WTC11 (cell line): Measurements from ENCODE around the gene QSOX2. TPM values are rescaled to one million over a fixed set of nuclear protein-coding genes. Genes with fewer than 3 reads are reported as not detected.

Source experiments
- ATAC-seq: fragments of 200-7000 bp; cut with Tn5 transposase; 2 replicates; pipeline ENCODE4 v1.10.0; 2021; ENCODE audit warnings: mild to moderate bottlenecking, moderate library complexity
- CTCF ChIA-PET: fragments of 300-600 bp; sonication (Branson Sonifier 250); formaldehyde crosslinking; loops from one replicate; lab custom pipeline; 2021; ENCODE audit warnings: antibody characterized with exemption; lab: Charles Lee
- POLR2A ChIA-PET: fragments of 350-600 bp; sonication (Branson Sonifier 250); formaldehyde crosslinking; loops from one replicate; lab custom pipeline; 2021; ENCODE audit warnings: antibody characterized with exemption; lab: Charles Lee
- DNase-seq: peaks from one replicate; pipeline ENCODE4 v3.0.0; 2021; ENCODE audit warnings: low spot score
- H3K27ac Mint-ChIP-seq: 2 replicates; pipeline ENCODE4 v1.8.0; 2021; ENCODE audit warnings: mixed read lengths
- H3K27me3 Mint-ChIP-seq: 2 replicates; pipeline ENCODE4 v1.8.0; 2021; ENCODE audit warnings: low read depth, mild to moderate bottlenecking, moderate library complexity, mixed read lengths
- H3K36me3 Mint-ChIP-seq: 2 replicates; pipeline ENCODE4 v1.8.0; 2021; ENCODE audit warnings: mixed read lengths
- H3K4me1 Mint-ChIP-seq: 2 replicates; pipeline ENCODE4 v1.8.0; 2022; ENCODE audit warnings: mixed read lengths
- H3K4me3 Mint-ChIP-seq: 2 replicates; pipeline ENCODE4 v1.8.0; 2021; ENCODE audit warnings: mild to moderate bottlenecking, moderate library complexity, mixed read lengths
- H3K9me3 Mint-ChIP-seq: 2 replicates; pipeline ENCODE4 v1.8.0; 2021; ENCODE audit warnings: mixed read lengths
- ATF6 ChIP-seq: sonication (generic); formaldehyde crosslinking; IDR thresholded peaks from 2 replicates; pipeline ENCODE4 v1.8.1; 2023; ENCODE audit warnings: mild to moderate bottlenecking, missing genetic modification reagents
- CBFB ChIP-seq: sonication (generic); formaldehyde crosslinking; IDR thresholded peaks from 2 replicates; pipeline ENCODE4 v1.8.1; 2022; ENCODE audit warnings: mild to moderate bottlenecking, low read depth, missing genetic modification reagents
- CREB1 ChIP-seq: sonication (generic); formaldehyde crosslinking; IDR thresholded peaks from 2 replicates; pipeline ENCODE4 v1.8.0; 2023; ENCODE audit warnings: mild to moderate bottlenecking, missing genetic modification reagents
- CTCF ChIP-seq: fragments of 200-600 bp; IDR thresholded peaks from 2 replicates; pipeline ENCODE4 v1.8.0; 2022; ENCODE audit warnings: antibody characterized with exemption
- E2F5 ChIP-seq: sonication (generic); formaldehyde crosslinking; IDR thresholded peaks from 2 replicates; pipeline ENCODE4 v1.8.1; 2022; ENCODE audit warnings: mild to moderate bottlenecking, moderate library complexity, missing genetic modification reagents
- ETV6 ChIP-seq: sonication (generic); formaldehyde crosslinking; IDR thresholded peaks from 2 replicates; pipeline ENCODE4 v1.8.1; 2022; ENCODE audit warnings: mild to moderate bottlenecking, missing genetic modification reagents
- FOXK1 ChIP-seq: sonication (generic); formaldehyde crosslinking; IDR thresholded peaks from 2 replicates; pipeline ENCODE4 v1.8.0; 2022; ENCODE audit warnings: mild to moderate bottlenecking, moderate library complexity, missing genetic modification reagents
- JUN ChIP-seq: sonication (generic); formaldehyde crosslinking; IDR thresholded peaks from 2 replicates; pipeline ENCODE4 v1.8.0; 2023; ENCODE audit warnings: mild to moderate bottlenecking, missing genetic modification reagents
- MXD4 ChIP-seq: fragments of 250-450 bp; sonication (Bioruptor Pico); IDR thresholded peaks from 2 replicates; pipeline ENCODE4 v1.8.0; 2021; ENCODE audit warnings: mild to moderate bottlenecking, moderate library complexity, borderline replicate concordance
- NFYB ChIP-seq: sonication (generic); formaldehyde crosslinking; conservative IDR thresholded peaks from 2 replicates; pipeline ENCODE4 v1.8.0; 2022; ENCODE audit warnings: low read depth, missing genetic modification reagents
- NR3C1 ChIP-seq: sonication (generic); formaldehyde crosslinking; conservative IDR thresholded peaks from 2 replicates; pipeline ENCODE4 v1.8.1; 2023; ENCODE audit warnings: low read depth, mild to moderate bottlenecking, missing genetic modification reagents
- RELA ChIP-seq: sonication (generic); formaldehyde crosslinking; IDR thresholded peaks from 2 replicates; pipeline ENCODE4 v1.8.1; 2022; ENCODE audit warnings: missing genetic modification reagents, mild to moderate bottlenecking, borderline replicate concordance
- SMAD3 ChIP-seq: sonication (generic); formaldehyde crosslinking; IDR thresholded peaks from 2 replicates; pipeline ENCODE4 v1.8.0; 2022; ENCODE audit warnings: missing genetic modification reagents, mild to moderate bottlenecking, borderline replicate concordance
- SOX15 ChIP-seq: fragments of 250-450 bp; sonication (Bioruptor Pico); IDR thresholded peaks from 2 replicates; pipeline ENCODE4 v1.9.0; 2021; ENCODE audit warnings: mild to moderate bottlenecking
- SP1 ChIP-seq: sonication (generic); formaldehyde crosslinking; conservative IDR thresholded peaks from 2 replicates; pipeline ENCODE4 v1.8.1; 2022; ENCODE audit warnings: missing genetic modification reagents
- ZBTB43 ChIP-seq: sonication (generic); formaldehyde crosslinking; IDR thresholded peaks from 2 replicates; pipeline ENCODE4 v1.8.1; 2023; ENCODE audit warnings: mild to moderate bottlenecking, missing genetic modification reagents
- ZNF396 ChIP-seq: fragments of 250-450 bp; sonication (Bioruptor Pico); IDR thresholded peaks from 2 replicates; pipeline ENCODE4 v1.8.0; 2021; ENCODE audit warnings: mild to moderate bottlenecking, moderate library complexity, borderline replicate concordance
- ZNF416 ChIP-seq: fragments of 250-450 bp; sonication (Bioruptor Pico); IDR thresholded peaks from 2 replicates; pipeline ENCODE4 v1.9.0; 2021; ENCODE audit warnings: mild to moderate bottlenecking, inconsistent platforms
- ZNF512 ChIP-seq: sonication (generic); formaldehyde crosslinking; IDR thresholded peaks from 2 replicates; pipeline ENCODE4 v1.8.1; 2022; ENCODE audit warnings: missing genetic modification reagents, borderline replicate concordance
- total RNA-seq: library from RNA; stranded (reverse); gene quantifications from 3 replicates; pipeline ENCODE4 v1.2.3, GENCODE V29; 2021

The QSOX2 gene
- total RNA-seq, 1 experiment from 2014 or later = 33.2 TPM

GRCh38 chr9:136253246-136254130, 7.9 kb upstream of the QSOX2 start:
- ATAC-seq = no peak
- no peak for TF ChIP-seq NFYB
- TF ChIP-seq SMAD3 = no peak
- TF ChIP-seq SOX15 (CRISPR knock-in tag) = no peak
- no peak for TF ChIP-seq ETV6
- no peak for TF ChIP-seq FOXK1 (CRISPR knock-in tag)
- TF ChIP-seq ZNF512 (CRISPR knock-in tag) = no peak
- no peak for TF ChIP-seq E2F5 (CRISPR knock-in tag)
- TF ChIP-seq CREB1 (CRISPR knock-in tag) = no peak
- no peak for TF ChIP-seq MXD4 (CRISPR knock-in tag)
- TF ChIP-seq RELA (CRISPR knock-in tag) = no peak
- no peak for TF ChIP-seq CTCF
- TF ChIP-seq ZNF416 (CRISPR knock-in tag) = no peak
- no peak for TF ChIP-seq ZNF396
- TF ChIP-seq ZBTB43 (CRISPR knock-in tag) = no peak
- TF ChIP-seq CBFB (CRISPR knock-in tag) = no peak
- TF ChIP-seq JUN (CRISPR knock-in tag) = no peak
- TF ChIP-seq ATF6 = no peak
- TF ChIP-seq SP1 = no peak
- TF ChIP-seq NR3C1 = no peak
- ChIA-PET POLR2A (interaction anchor here (0.7 kb wide), 1 partner anchor 14 kb away, joined by 3 read pairs; no protein-coding TSS in a partner anchor), CTCF (interaction anchor here (1.0 to 1.1 kb wide), 3 partner anchors 11 to 110 kb away, joined by 3 to 5 read pairs (median 3); no protein-coding TSS in a partner anchor)
- no peaks in the 10 kb centered on the region for H3K27me3 Mint-ChIP-seq
- no peaks in the 10 kb centered on the region for H3K4me1 Mint-ChIP-seq
- no peaks in the 10 kb centered on the region for H3K36me3 Mint-ChIP-seq
- H3K9me3 Mint-ChIP-seq = no peaks in the 10 kb centered on the region
- no peak for DNase-seq
- H3K4me3 Mint-ChIP-seq = no peak overlapping the region
- H3K27ac Mint-ChIP-seq = no peak overlapping the region; the same call in 1 of the 2 replicates
